Transverse colon (tissue), 4 donors: ENCODE measurements around the gene WDFY2. TPM values are rescaled to one million over a fixed set of nuclear protein-coding genes. Genes with fewer than 3 reads are reported as not detected.

Experiments
- DNase-seq: peaks from one replicate; pipeline ENCODE4 v3.0.0-alpha.2; 2019
- H3K27ac ChIP-seq, 4 donors: fragments of 200-600 bp; sonication (generic); 2 replicates each; pipeline ENCODE4 v1.5.1; 2016 to 2018; ENCODE audit warnings: inconsistent platforms in 4 of 4
- H3K27me3 ChIP-seq: fragments of 200-600 bp; sonication (generic); 2 replicates; pipeline ENCODE4 v1.5.1; 2017; ENCODE audit warnings: inconsistent platforms
- H3K36me3 ChIP-seq, 4 donors: fragments of 200-600 bp; sonication (generic); 2 replicates each; pipeline ENCODE4 v1.5.1; 2017 to 2019; ENCODE audit warnings: inconsistent platforms in 4 of 4
- H3K4me1 ChIP-seq, 4 donors: fragments of 200-600 bp; sonication (generic); 2 replicates each; pipeline ENCODE4 v1.5.1; 2017 to 2020; ENCODE audit warnings: inconsistent platforms in 4 of 4
- H3K4me3 ChIP-seq, 4 donors: fragments of 200-600 bp; sonication (generic); 1 replicate in 1 of 4; 2 replicates in 3 of 4; pipeline versions ENCODE4 v1.5.1 to v1.6.1; 2017 to 2019; ENCODE audit warnings: inconsistent platforms in 4 of 4
- H3K9me3 ChIP-seq, 2 donors: fragments of 200-600 bp; sonication (generic); 2 replicates each; pipeline ENCODE4 v1.5.1; 2017 to 2019; ENCODE audit warnings: inconsistent platforms in 2 of 2
- CTCF ChIP-seq, 5 experiments: fragments of 200-600 bp in 3 of 5; fragments of 450-650 bp in 2 of 5; sonication (generic) in 3 of 5; IDR thresholded peaks; 1 replicate in 2 of 5; 2 replicates in 3 of 5; pipeline ENCODE4 v1.5.1; 2016 to 2017; ENCODE audit warnings: antibody characterized with exemption in 5 of 5, inconsistent platforms in 3 of 5, mild to moderate bottlenecking in 2 of 5, moderate library complexity in 1 of 5
- EP300 ChIP-seq: sonication (generic); formaldehyde crosslinking; IDR thresholded peaks from one replicate; pipeline ENCODE4 v1.6.1; 2017; ENCODE audit warnings: antibody characterized with exemption, low read depth
- POLR2A ChIP-seq: fragments of 450-650 bp; IDR thresholded peaks from one replicate; pipeline ENCODE4 v1.6.1; 2016; ENCODE audit warnings: antibody characterized with exemption, mild to moderate bottlenecking, moderate library complexity
- POLR2AphosphoS5 ChIP-seq, 3 donors: sonication (generic); formaldehyde crosslinking; IDR thresholded peaks; one replicate each; pipeline ENCODE4 v1.6.1; 2016; ENCODE audit warnings: antibody characterized with exemption in 3 of 3
- WGBS, 2 donors: methylation state at CpG; one replicate each; pipeline ENCODE4 v1.1.5; 2018; ENCODE audit warnings: low coverage in 1 of 2; 5-methylcytosine and 5-hydroxymethylcytosine counted together
- in situ Hi-C, 4 donors: fragments of 200-750 bp; cut with MboI; loops; one replicate each; pipeline versions ENCODE4 v1.15.0 to v1.15.1; 2017; ENCODE audit warnings: low sequenced_read_pairs in 3 of 4, low pct_ligation_motif_present in 1 of 4, low pct_unique_long_range_greater_than_20kb in 1 of 4
- intact Hi-C: fragments of 100-400 bp; cut with DNase I; formaldehyde crosslinking; loops from one replicate; pipeline ENCODE4 v1.15.1; 2023; ENCODE audit warnings: low total_unique reads
- total RNA-seq, 4 donors: library from RNA; depleted of rRNA; stranded (reverse); fragments of >200 nt; gene quantifications; one replicate each; pipeline ENCODE4 v1.1.0, GENCODE V29; 2016

WDFY2 gene
- total RNA-seq, 4 donors from 2014 or later: 2.4 to 12.3 (median 6.7) TPM

DNA sequence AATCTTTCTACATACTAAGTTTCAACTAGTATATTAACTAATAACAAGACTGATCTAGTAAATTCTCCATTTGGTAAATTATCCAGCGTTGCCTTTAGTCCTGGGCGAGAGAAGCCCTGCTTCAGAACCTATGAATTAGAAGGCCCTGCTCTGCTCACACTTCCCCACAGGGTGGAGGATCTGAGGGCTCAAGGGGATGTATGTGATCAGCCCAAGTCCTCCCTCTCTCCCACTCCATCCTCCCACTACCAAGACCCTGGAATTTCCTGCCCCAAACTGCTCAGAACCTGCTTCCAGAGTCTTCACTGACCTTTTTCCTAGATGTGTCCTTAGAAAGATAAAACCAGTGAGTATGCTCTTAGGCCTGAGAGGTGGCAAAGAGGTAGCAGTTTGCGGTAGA, 91.6 kb downstream of the WDFY2 start:
- 94 to 97% methylated on average over 3 of the region's 3 CpGs for WGBS, 2 donors

DNA sequence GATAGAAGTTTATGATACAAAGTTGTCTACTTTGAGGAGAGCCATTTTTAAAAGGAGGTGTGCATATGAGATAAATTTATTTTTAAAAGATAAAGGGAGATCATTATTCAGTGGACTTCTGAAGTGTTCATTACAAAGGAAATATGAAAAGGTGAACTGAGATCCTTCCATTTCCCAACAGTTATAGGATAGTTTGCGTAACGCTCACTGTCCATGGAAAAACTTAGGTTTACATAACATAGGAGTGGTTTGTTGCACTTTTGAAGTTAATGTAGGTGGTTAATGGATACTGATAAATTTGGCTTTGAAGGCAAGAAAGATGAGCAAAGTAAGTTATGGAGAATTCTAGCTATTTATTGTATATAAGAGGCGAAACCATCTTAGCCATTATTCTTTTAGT, 92.5 kb downstream of the WDFY2 start:
- Histone ChIP-seq H3K27ac (no peak overlapping the region), H3K36me3 (no peaks in the 10 kb centered on the region), H3K4me3 (no peak overlapping the region), H3K9me3 (no peaks in the 10 kb centered on the region), H3K27me3 (no peaks in the 10 kb centered on the region), H3K4me1 (peaks cover 0 to 4% (median 0%) of the 10 kb centered on the region in 4 donors)
- DNase-seq: no peak
- in situ Hi-C loops: no loop called here
- intact Hi-C loops: no loop called here
- TF ChIP-seq POLR2AphosphoS5 (IDR thresholded peaks at IDR 0.05) (no peak), CTCF (IDR thresholded peaks at IDR 0.05) (no peak), EP300 (no peak), POLR2A (no peak)
- 97% methylated on average over 3 of the region's 3 CpGs for WGBS, 2 donors

More for the DNA sequence above, 91.6 kb downstream of the WDFY2 start:
- Histone ChIP-seq H3K9me3 (no peaks in the 10 kb centered on the region), H3K4me3 (no peak overlapping the region), H3K27ac (no peak overlapping the region), H3K36me3 (no peaks in the 10 kb centered on the region), H3K4me1 (peaks cover 0 to 4% (median 0%) of the 10 kb centered on the region in 4 donors), H3K27me3 (no peaks in the 10 kb centered on the region)
- in situ Hi-C loops: no loop called here
- TF ChIP-seq POLR2A: no peak
- TF ChIP-seq POLR2AphosphoS5 (IDR thresholded peaks at IDR 0.05): no peak
- no peak for TF ChIP-seq EP300
- no peak for TF ChIP-seq CTCF (IDR thresholded peaks at IDR 0.05)
- intact Hi-C loops: no loop called here
- DNase-seq: no peak

- peaks cover 0 to 4% (median 0%) of the 10 kb centered on the region in 4 donors for H3K4me1 ChIP-seq
- intact Hi-C loops (no loop called here), in situ Hi-C loops (no loop called here)
- H3K27me3 ChIP-seq: no peaks in the 10 kb centered on the region
- H3K27ac ChIP-seq: no peak overlapping the region
- H3K9me3 ChIP-seq: no peaks in the 10 kb centered on the region
- no peak for TF ChIP-seq POLR2AphosphoS5 (IDR thresholded peaks at IDR 0.05)
- TF ChIP-seq EP300: no peak
- TF ChIP-seq POLR2A: no peak
- TF ChIP-seq CTCF (IDR thresholded peaks at IDR 0.05): no peak
- H3K36me3 ChIP-seq: no peaks in the 10 kb centered on the region
- H3K4me3 ChIP-seq: no peak overlapping the region
- DNase-seq: no peak
Measured at GRCh38 chr13:51678420-51678819, 94.2 kb downstream of the WDFY2 start.

DNA sequence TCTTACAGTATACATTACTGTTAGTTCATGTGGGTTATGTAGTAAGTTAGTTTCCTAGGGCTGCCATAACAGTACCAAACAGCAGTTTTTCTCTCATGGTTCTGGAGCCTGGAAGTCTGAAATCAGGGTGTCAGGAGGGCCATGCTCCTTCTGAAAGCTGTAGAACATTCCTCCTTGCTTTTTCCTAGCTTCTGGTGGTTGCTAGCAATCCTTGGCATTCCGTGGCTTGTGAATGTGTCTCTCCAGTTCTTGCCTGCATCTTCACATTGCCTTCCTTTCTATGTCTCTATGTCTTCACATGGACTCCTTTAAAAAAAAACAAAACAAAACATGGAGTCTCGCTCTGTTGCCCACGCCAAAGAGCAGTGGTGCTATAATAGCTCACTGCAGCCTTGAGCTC, 95.4 kb downstream of the WDFY2 start:
- 96 to 100% methylated on average over 3 of the region's 3 CpGs for WGBS, 2 donors
- intact Hi-C loops: no loop called here
- in situ Hi-C loops: no loop called here
- Histone ChIP-seq H3K27me3 (no peaks in the 10 kb centered on the region), H3K4me3 (no peak overlapping the region), H3K9me3 (no peaks in the 10 kb centered on the region), H3K27ac (no peak overlapping the region), H3K4me1 (no peaks in the 10 kb centered on the region), H3K36me3 (no peaks in the 10 kb centered on the region)
- TF ChIP-seq CTCF (IDR thresholded peaks at IDR 0.05) (no peak), POLR2AphosphoS5 (IDR thresholded peaks at IDR 0.05) (no peak), POLR2A (no peak), EP300 (no peak)
- no peak for DNase-seq
